Measurements from ENCODE around the gene DNAH1.
A peak's percentile ranks its signal among the peaks of the same experiment; 100 is the strongest.

DNAH1 gene

GRCh38 chr3:52403955-52404354 is 87.8 kb downstream of the DNAH1 start:
- TF ChIP-seq GATA1 (IDR thresholded peaks at IDR 0.05; ENCODE audit: low read depth, low read length): no peak
- TF ChIP-seq POLR2A (IDR thresholded peaks at IDR 0.05; ENCODE audit: low read length): no peak
- no peak for DNase-seq

- no peak for TF ChIP-seq POLR2A (IDR thresholded peaks at IDR 0.05; ENCODE audit: low read length)
- TF ChIP-seq GATA1 (IDR thresholded peaks at IDR 0.05; ENCODE audit: low read depth, low read length): no peak
- DNase-seq: no peak
Measured at GRCh38 chr3:52404391-52404790, 88.3 kb downstream of the DNAH1 start.

GRCh38 chr3:52405066-52405465 is 88.9 kb downstream of the DNAH1 start:
- DNase-seq: no peak
- TF ChIP-seq POLR2A (IDR thresholded peaks at IDR 0.05; ENCODE audit: low read length) (no peak), GATA1 (IDR thresholded peaks at IDR 0.05; ENCODE audit: low read depth, low read length) (no peak)

GRCh38 chr3:52405601-52406110 is 89.5 kb downstream of the DNAH1 start:
- TF ChIP-seq POLR2A (IDR thresholded peaks at IDR 0.05; ENCODE audit: low read length) (no peak), GATA1 (IDR thresholded peaks at IDR 0.05; ENCODE audit: low read depth, low read length) (no peak)
- DNase-seq: peak; percentile 75 to 84

- TF ChIP-seq GATA1 (IDR thresholded peaks at IDR 0.05; ENCODE audit: low read depth, low read length) (no peak), POLR2A (IDR thresholded peaks at IDR 0.05; ENCODE audit: low read length) (no peak)
- peak in 1 of 2 experiments; percentile 43 for DNase-seq
Measured at GRCh38 chr3:52406231-52406661, 90.1 kb downstream of the DNAH1 start.

GRCh38 chr3:52406791-52407510 is 90.8 kb downstream of the DNAH1 start:
- DNase-seq: no peak
- TF ChIP-seq POLR2A (IDR thresholded peaks at IDR 0.05; ENCODE audit: low read length): no peak
- TF ChIP-seq GATA1 (IDR thresholded peaks at IDR 0.05; ENCODE audit: low read depth, low read length): no peak

- peak in 1 of 2 experiments; percentile 32 for DNase-seq
- no peak for TF ChIP-seq POLR2A (IDR thresholded peaks at IDR 0.05; ENCODE audit: low read length)
Measured at GRCh38 chr3:52407779-52408178, 91.7 kb downstream of the DNAH1 start.

- TF ChIP-seq POLR2A (IDR thresholded peaks at IDR 0.05; ENCODE audit: low read length): no peak
- no peak for TF ChIP-seq GATA1 (IDR thresholded peaks at IDR 0.05; ENCODE audit: low read depth, low read length)
- DNase-seq: peak in 1 of 2 experiments; percentile 34
Measured at GRCh38 chr3:52408466-52408865, 92.3 kb downstream of the DNAH1 start.

GRCh38 chr3:52415800-52416199 is 99.7 kb downstream of the DNAH1 start:
- DNase-seq: no peak
- no peak for TF ChIP-seq GATA1 (IDR thresholded peaks at IDR 0.05; ENCODE audit: low read depth, low read length)
- TF ChIP-seq POLR2A (IDR thresholded peaks at IDR 0.05; ENCODE audit: low read length): no peak

GRCh38 chr3:52420388-52420787 is 104.3 kb downstream of the DNAH1 start:
- no peak for TF ChIP-seq GATA1 (IDR thresholded peaks at IDR 0.05; ENCODE audit: low read depth, low read length)
- no peak for TF ChIP-seq POLR2A (IDR thresholded peaks at IDR 0.05; ENCODE audit: low read length)
- DNase-seq: no peak

- DNase-seq: no peak
- no peak for TF ChIP-seq POLR2A (IDR thresholded peaks at IDR 0.05; ENCODE audit: low read length)
- no peak for TF ChIP-seq GATA1 (IDR thresholded peaks at IDR 0.05; ENCODE audit: low read depth, low read length)
Measured at GRCh38 chr3:52422669-52423068, 106.5 kb downstream of the DNAH1 start.

- no peak for DNase-seq
- TF ChIP-seq GATA1 (IDR thresholded peaks at IDR 0.05; ENCODE audit: low read depth, low read length): no peak
- no peak for TF ChIP-seq POLR2A (IDR thresholded peaks at IDR 0.05; ENCODE audit: low read length)
Measured at GRCh38 chr3:52423173-52423572, 107.1 kb downstream of the DNAH1 start.

- DNase-seq: peak; percentile 47 to 71
- TF ChIP-seq GATA1 (IDR thresholded peaks at IDR 0.05; ENCODE audit: low read depth, low read length): no peak
- TF ChIP-seq POLR2A (IDR thresholded peaks at IDR 0.05; ENCODE audit: low read length): no peak
Measured at GRCh38 chr3:52428151-52429005, 112.3 kb downstream of the DNAH1 start.

- TF ChIP-seq GATA1 (IDR thresholded peaks at IDR 0.05; ENCODE audit: low read depth, low read length) (no peak), POLR2A (IDR thresholded peaks at IDR 0.05; ENCODE audit: low read length) (no peak)
- DNase-seq: no peak
Measured at GRCh38 chr3:52429031-52429430, 112.9 kb downstream of the DNAH1 start.
